Activated gamma-delta T cell treated with Interleukin-2 at 50 U/mL for 16 hours (primary cell): ENCODE measurements around the gene RELB.

Source experiments
- DNase-seq: peaks from one replicate; pipeline ENCODE4 v3.0.0-alpha.2; 2020

RELB gene

GRCh38 chr19:45063851-45064801, 62.9 kb downstream of the RELB start:
- no peak for DNase-seq

DNA sequence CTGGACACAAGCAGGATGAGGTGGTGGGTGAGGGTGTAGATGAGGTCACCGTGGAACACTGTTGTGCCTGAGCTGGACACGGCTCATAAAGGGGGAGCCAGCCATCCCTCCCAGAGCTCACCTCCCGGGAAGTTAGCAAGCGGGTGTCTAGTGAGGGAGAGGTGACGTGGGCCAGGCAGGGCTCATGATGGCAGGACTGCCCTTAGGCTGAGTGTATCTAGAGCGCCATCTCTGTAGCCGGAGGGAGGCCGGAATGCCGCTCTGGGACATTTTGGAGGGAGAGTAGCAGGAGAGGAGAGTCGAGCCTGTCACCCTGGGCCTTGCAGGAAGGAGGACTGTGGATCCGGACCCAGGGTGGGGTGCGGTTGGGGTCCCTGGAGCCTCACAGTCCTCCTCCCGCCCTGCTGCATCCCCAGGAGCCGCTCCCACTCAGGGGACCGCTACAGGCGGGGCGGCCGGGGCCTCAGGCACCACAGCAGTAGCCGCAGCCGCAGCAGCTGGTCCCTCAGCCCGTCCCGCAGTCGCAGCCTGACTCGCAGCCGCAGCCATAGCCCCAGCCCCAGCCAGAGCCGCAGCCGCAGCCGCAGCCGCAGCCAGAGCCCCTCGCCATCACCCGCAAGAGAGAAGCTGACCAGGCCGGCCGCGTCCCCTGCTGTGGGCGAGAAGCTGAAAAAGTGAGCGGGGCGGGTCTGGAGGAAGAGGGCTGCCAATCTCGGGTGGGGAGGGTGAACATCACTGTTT, 65.8 kb downstream of the RELB start:
- DNase-seq, result no peak

GRCh38 chr19:45068041-45068440, 66.8 kb downstream of the RELB start:
- DNase-seq, result no peak

DNA sequence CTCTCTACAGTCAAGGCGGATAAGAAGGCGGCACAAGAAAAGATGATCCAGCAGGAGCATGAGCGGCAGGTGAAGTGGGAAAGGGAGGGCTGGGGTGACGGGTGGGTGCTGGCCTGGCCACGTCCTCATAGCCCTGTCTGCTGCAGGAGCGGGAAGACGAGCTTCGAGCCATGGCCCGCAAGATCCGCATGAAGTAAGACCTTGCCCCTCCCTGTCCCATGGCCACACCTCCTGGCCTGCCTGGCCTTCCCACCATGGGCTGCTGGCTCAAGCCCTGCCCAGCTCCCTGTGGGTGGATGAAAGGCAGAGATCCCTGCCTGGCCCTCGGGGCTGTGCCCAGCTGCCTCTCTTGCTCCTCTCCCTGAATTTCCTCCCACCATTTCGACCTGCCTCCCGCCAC, 67.8 kb downstream of the RELB start:
- no peak for DNase-seq

GRCh38 chr19:45070214-45070613, 69.0 kb downstream of the RELB start:
- DNase-seq, result no peak

DNA sequence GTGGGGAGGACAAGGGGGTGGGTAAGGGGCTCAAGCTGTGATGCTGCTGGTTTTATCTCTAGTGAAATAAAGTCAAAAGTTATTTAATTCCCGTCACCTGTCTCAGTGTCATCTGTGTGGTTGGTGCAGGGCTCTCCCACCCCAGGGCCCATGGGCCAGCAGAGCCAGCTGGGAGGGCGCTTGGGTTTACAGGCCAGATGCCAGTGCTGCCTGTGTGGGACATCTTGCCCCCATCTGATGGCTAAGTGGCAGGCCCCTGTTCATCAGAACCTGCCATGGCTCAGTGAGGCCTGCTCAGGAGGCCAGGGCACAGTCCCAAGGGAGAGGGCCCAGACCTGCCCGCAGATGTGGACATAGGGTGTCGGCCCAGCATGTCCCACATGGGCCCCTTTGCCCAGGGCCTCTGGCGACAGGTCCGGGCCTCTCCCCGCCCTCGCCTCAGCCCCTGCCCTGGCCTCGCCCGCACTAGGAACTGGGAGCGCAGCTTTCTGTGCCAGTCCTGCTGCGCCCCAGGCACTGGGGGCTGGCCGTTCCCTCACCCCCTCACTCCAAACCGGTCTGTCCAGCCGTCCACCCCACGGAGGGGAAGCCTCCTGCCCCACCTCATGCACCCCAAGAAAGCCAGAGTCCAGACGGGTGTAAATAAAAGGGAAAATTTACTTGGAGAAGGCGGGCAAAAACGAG, 69.7 kb downstream of the RELB start:
- no peak for DNase-seq

- DNase-seq, result no peak
Measured at GRCh38 chr19:45071545-45071938, 70.3 kb downstream of the RELB start.

DNA sequence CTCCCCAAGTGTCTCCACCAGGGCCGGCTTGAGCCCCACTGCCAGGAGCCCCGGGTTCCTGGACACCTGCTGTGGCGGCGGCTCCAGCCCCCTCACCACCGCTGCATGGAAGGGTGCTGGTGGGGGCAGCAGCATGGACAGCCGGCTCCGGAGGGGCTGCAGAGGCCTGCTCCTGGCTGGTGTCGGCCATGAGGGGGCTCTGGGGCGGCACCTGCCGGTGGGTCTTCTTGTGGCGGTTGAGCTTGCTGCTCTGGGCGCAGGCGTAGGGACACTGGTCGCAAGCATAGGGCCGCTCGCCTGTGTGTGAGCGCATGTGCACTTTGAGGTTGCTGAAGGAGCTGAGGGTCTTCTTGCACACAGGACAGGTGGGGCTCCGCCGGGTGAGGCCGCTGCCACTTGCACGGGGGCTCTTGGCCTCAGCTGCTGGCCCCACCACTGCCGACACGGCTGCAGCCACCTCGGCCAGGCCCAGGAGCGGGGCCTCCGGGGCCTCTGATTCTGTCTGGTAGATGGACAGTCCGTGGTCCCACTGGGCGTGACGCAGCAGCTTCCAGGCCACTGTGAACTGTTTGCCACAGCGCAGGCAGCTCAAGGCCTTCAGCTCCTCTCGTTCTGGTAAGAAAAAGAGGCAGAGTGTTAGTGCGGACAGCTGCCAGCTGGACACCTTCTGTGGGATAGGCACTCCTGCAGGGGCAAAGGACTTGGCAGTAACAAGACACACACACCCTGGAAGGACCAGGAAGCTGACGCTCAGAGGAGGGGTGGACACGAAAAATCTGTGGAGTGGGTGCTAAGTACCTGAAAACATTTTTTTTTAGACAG, 70.9 kb downstream of the RELB start:
- no peak for DNase-seq

- no peak for DNase-seq
Measured at GRCh38 chr19:45074744-45075300, 73.6 kb downstream of the RELB start.

DNA sequence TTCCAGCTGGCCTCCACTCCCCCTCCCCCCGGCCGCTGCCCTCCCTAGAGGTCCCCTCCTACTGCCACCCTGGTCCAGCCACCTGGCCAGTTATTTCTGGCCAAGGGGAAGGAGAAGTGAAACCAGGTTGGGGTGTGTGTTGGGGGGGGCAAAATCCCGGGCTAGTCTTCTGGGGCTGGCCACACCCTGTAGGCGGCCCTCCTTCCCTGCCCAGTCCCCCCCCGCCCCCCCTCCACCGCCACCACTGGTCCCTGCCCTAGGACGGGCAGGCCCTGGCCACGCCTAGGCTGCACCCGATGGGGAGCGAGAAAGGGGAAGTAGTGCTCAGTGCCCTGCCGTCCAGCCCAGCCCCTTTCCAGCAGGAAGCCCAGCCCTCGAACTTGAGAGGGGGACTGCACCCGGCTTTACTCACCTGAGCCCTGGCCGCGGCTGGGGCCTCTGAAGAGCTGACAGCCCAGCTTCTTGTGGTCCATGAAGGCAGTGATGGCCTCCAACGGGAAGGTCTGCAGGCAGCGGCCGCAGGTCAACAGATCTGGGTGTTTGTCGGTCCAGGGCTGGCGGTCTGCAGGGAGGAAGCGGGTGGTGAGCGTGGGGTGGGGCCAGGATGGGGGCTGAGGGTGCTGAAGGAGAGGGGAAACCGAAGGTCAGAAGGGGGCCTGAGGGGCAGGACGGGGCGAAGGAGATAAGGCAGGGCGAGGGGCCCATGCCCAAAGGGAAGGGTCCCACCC, 74.2 kb downstream of the RELB start:
- DNase-seq, result peak; percentile 27

DNA sequence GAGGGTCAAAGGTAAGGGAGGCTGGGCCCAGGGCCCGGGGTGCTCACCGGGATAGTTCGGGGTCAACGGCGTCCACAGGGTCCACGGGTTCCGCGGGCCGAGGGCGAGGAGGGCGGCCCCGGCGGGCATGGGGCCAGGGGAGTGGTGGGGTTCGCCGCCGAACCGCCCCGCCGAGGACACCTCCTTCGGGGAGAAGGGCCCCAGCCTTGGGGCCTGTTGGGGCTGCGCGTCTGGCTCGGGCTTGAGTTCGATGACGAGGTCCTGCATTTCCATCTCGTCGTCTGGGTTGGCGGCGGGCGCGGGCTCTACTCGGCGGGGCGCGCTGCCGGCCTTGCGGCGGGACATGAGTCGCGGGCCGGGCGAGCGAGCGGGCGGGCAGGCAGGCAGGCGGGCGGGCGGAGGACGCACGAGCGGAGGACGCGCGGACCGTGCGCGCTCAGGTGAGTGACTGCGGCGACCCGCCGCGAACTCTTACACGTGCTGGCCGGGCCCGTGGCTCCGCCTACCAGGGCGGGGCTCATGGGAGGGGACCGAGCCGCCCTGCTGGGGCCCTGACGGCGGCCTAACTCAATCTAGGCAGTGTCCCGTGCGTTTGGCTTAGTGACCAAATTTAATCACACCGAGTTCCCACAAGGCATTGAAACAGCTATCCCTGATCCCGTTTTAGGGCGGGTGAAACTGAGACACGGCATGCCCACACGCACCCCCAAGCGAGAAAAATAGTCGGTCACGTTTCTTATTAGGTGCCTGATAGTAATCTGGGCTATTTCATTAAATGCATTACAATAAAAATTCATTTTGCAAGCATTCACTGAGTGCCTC, 75.0 kb downstream of the RELB start, which contains the start of gene ZNF296:
ZNF296 (minus strand) TSS at position 450 of the 822 bp plus-strand sequence; CDS start at position 345, 105 bp downstream.
- peak; percentile 75 for DNase-seq

- DNase-seq, result no peak
Measured at GRCh38 chr19:45076851-45077730, 75.8 kb downstream of the RELB start.

DNA sequence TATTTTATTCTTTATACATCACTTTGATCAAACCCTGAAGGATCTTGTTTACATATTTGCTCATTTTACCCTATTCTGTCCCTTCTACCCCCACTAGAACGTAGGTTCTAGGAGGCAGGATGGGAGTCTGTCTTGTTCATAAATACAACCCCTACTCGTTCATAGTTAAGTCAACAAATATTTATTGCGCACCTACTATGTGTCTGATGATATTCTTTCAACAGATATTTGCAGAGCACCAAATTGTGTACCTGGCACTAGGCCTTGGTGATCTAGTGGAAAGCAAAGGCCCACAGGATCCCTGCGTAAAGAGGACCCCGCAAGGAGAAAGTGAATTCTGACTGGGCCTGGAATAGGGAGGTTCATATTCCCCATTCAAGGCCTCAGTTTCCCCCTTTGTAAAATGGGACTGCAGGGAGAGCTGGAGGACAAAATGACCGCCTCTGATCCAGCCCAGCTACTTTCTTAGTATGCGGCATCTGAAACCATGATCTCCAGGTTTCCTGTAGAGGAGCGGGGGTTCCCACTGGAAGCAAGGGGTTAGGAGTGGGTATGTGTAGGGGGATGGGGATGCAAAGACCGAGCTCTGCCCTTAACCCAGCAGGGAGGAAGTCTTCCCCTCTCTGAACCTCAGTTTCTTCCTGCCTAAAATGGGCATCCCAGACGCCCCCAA, 77.3 kb downstream of the RELB start:
- DNase-seq, result no peak

- DNase-seq, result peak; percentile 75
Measured at GRCh38 chr19:45079063-45079910, 78.0 kb downstream of the RELB start, which contains the start of gene GEMIN7. Gene GEMIN7, plus strand, starts transcription at chr19:45079260. Its CDS starts 10,855 bp downstream, at chr19:45090115.

GRCh38 chr19:45079911-45080370, 78.7 kb downstream of the RELB start:
- no peak for DNase-seq

- no peak for DNase-seq
Measured at GRCh38 chr19:45082170-45082569, 80.9 kb downstream of the RELB start.

GRCh38 chr19:45086480-45086879, 85.2 kb downstream of the RELB start:
- DNase-seq, result no peak
